Sigmoid colon (tissue), 7 donors: ENCODE measurements around the gene RRAD. TPM values are rescaled to one million over a fixed set of nuclear protein-coding genes. Genes with fewer than 3 reads are reported as not detected.

Experiments
- DNase-seq: peaks from one replicate; pipeline ENCODE4 v3.0.0-alpha.2; 2019
- H3K27ac ChIP-seq, 4 donors: fragments of 200-600 bp; sonication (generic); one replicate each; pipeline ENCODE4 v1.5.1; 2016 to 2019; ENCODE audit warnings: mild to moderate bottlenecking in 1 of 4
- H3K27me3 ChIP-seq, 3 donors: fragments of 200-600 bp; sonication (generic); one replicate each; pipeline ENCODE4 v1.5.1; 2019; ENCODE audit warnings: mild to moderate bottlenecking in 1 of 3
- H3K36me3 ChIP-seq, 4 donors: fragments of 200-600 bp; sonication (generic); one replicate each; pipeline ENCODE4 v1.5.1; 2016 to 2019
- H3K4me1 ChIP-seq, 4 donors: fragments of 200-600 bp; sonication (generic); one replicate each; pipeline ENCODE4 v1.5.1; 2017 to 2019
- H3K4me3 ChIP-seq, 4 donors: fragments of 200-600 bp; sonication (generic); one replicate each; pipeline ENCODE4 v1.5.1; 2017 to 2019; ENCODE audit warnings: mild to moderate bottlenecking in 2 of 4, moderate library complexity in 1 of 4
- H3K9me3 ChIP-seq, 4 donors: fragments of 200-600 bp in 3 of 4; sonication (generic) in 3 of 4; one replicate each; pipeline versions ENCODE4 v1.5.1 to v1.6.1; 2013 to 2019
- EP300 ChIP-seq, 4 donors: sonication (generic); formaldehyde crosslinking; IDR thresholded peaks; one replicate each; pipeline ENCODE4 v1.6.1; 2017; ENCODE audit warnings: antibody characterized with exemption in 4 of 4
- POLR2A ChIP-seq, 2 donors: fragments of 450-650 bp; IDR thresholded peaks; one replicate each; pipeline ENCODE4 v1.6.1; 2016; ENCODE audit warnings: antibody characterized with exemption in 2 of 2, mild to moderate bottlenecking in 2 of 2, moderate library complexity in 2 of 2
- POLR2AphosphoS5 ChIP-seq, 4 donors: sonication (generic); formaldehyde crosslinking; IDR thresholded peaks; one replicate each; pipeline ENCODE4 v1.6.1; 2017; ENCODE audit warnings: antibody characterized with exemption in 4 of 4
- WGBS, 2 donors: extraction: QIAGEN DNeasy Blood & Tissue Kit; methylation state at CpG; one replicate each; pipeline ENCODE4 v1.1.7; 2013; 5-methylcytosine and 5-hydroxymethylcytosine counted together
- intact Hi-C: fragments of 100-400 bp; cut with DNase I; formaldehyde crosslinking; loops from one replicate; pipeline ENCODE4 v1.15.1; 2023
- polyA plus RNA-seq, 3 donors: library from polyadenylated mRNA; stranded (reverse); fragments of 200-250 nt; gene quantifications; one replicate each; pipeline ENCODE4 v1.2.3, GENCODE V29; 2013
- total RNA-seq, 4 donors: library from RNA; depleted of rRNA; stranded (reverse); fragments of >200 nt; gene quantifications; one replicate each; pipeline ENCODE4 v1.1.0, GENCODE V29; 2016
- TF ChIP-seq, protein P1 (sequence below), 4 experiments: fragments of 450-650 bp in 3 of 4; fragments of 200-600 bp in 1 of 4; IDR thresholded peaks; one replicate each; pipeline ENCODE4 v1.5.1; 2016 to 2019; ENCODE audit warnings: antibody characterized with exemption in 4 of 4, mild to moderate bottlenecking in 3 of 4, moderate library complexity in 2 of 4
- donor health status: healthy with polysubstance abuse.
- donor health status: Bipolar disorder and iron deficiency.
- donor health status: healthy.

Gene RRAD
- total and polyA plus RNA-seq, 7 donors = 1.2 to 31.2 (median 10.9) TPM

DNA sequence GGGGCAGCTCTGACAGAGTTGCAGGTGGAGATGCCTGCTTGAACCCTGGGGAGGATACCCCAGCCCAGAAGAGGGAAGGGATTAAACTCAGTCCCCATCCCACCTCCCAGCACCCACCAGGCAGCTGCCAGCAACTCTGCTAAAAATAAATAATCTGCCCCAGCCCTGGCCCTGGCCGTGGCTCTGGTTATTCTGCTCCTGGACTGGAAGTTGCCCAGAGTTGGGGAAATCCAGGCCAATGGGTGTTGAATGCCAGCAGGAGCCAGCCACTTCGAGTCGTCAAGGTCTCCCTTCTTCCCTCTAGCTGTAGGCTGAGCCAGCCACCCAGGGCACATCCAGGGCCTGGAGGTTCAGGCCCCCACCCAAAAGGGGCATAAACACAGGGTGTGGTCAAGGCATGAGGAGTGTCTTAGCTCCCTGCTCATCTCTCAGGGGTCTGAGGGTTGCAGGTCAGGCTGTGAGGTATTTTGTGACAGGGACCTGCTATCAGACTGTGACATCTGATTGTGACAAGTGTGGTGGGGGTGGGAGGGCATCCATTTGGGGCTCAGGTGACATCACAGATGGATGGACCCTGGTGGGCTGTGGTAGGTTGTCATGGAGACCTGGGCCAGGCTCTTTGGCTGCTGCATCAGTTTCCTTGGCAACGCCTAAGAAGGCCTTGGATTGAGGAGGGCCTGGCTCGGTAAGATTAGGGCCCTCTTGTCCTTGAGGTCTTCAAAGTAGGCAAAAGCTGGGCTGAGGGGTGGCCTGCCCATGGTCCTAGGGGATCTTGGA lies 1.0 kb upstream of the RRAD start:
- intact Hi-C loops = no loop called here
- H3K4me3 ChIP-seq = peak overlapping the region in 1 of 4 donors; percentile 85
- no peak for TF ChIP-seq POLR2A (IDR thresholded peaks at IDR 0.05)
- no peak for TF ChIP-seq POLR2AphosphoS5 (IDR thresholded peaks at IDR 0.05)
- TF ChIP-seq EP300 (IDR thresholded peaks at IDR 0.05) = no peak
- TF ChIP-seq, protein P1, sequence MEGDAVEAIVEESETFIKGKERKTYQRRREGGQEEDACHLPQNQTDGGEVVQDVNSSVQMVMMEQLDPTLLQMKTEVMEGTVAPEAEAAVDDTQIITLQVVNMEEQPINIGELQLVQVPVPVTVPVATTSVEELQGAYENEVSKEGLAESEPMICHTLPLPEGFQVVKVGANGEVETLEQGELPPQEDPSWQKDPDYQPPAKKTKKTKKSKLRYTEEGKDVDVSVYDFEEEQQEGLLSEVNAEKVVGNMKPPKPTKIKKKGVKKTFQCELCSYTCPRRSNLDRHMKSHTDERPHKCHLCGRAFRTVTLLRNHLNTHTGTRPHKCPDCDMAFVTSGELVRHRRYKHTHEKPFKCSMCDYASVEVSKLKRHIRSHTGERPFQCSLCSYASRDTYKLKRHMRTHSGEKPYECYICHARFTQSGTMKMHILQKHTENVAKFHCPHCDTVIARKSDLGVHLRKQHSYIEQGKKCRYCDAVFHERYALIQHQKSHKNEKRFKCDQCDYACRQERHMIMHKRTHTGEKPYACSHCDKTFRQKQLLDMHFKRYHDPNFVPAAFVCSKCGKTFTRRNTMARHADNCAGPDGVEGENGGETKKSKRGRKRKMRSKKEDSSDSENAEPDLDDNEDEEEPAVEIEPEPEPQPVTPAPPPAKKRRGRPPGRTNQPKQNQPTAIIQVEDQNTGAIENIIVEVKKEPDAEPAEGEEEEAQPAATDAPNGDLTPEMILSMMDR (IDR thresholded peaks at IDR 0.05) = no peak
- peaks cover 0 to 8% (median 6%) of the 10 kb centered on the region in 4 donors for H3K36me3 ChIP-seq
- peak overlapping the region; percentile 81 to 96 (median 90) for H3K27ac ChIP-seq
- no peaks in the 10 kb centered on the region for H3K9me3 ChIP-seq
- H3K27me3 ChIP-seq = no peaks in the 10 kb centered on the region
- H3K4me1 ChIP-seq = peaks cover 0 to 52% (median 48%) of the 10 kb centered on the region in 4 donors
- WGBS, 2 donors = 76 to 77% methylated on average over 5 of the region's 5 CpGs
- DNase-seq = peak; percentile 77

DNA sequence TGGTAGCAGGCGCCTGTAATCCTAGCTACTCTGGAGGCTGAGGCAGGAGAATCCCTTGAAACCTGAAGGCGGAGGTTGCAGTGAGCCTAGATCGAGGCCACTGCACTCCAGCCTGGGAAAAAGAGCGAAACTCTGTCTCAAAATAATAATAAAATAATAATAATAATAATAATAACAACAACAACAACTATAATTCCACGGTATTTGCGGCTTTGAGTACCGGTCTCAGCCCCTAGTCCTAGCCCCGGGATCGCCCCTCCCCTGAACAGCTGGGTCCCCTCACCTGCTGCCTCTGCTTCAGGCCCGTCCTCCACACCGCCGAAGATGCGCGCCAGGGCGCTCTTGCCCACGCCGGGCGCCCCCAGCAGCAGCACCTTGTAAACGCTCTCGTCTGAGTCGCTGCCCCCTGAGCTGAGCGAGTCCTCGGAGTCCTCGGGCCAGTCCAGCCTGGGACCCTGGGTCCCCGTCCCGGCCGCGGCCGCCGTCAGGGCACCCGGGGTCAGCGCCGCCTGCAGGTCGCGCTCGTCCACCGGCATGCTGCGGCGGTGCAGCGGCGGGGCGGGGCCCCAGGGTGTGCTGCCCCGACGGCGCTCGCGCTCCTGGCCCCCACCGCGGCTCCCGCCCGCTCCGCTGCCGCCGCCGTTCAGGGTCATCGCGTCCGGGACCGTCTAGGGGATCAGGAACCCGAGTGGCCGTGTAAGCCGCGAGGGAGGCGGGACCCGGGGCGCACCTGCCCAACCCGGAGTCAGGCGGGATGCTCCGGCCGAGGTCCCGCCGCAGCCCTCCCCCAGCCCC lies 611 bp downstream of the RRAD start:
- H3K9me3 ChIP-seq = no peaks in the 10 kb centered on the region
- peaks cover 0 to 64% (median 51%) of the 10 kb centered on the region in 4 donors for H3K4me1 ChIP-seq
- peaks cover 0 to 11% (median 7%) of the 10 kb centered on the region in 4 donors for H3K36me3 ChIP-seq
- intact Hi-C loops = loop anchor here (1.0 kb wide), 1 partner anchor 26 kb away; no protein-coding TSS in a partner anchor
- H3K4me3 ChIP-seq = peak overlapping the region; percentile 51 to 85 (median 58)
- 4 to 8% methylated on average over 72 of the region's 72 CpGs for WGBS, 2 donors
- H3K27me3 ChIP-seq = no peaks in the 10 kb centered on the region
- peak overlapping the region; percentile 81 to 96 (median 90) for H3K27ac ChIP-seq
- TF ChIP-seq POLR2AphosphoS5 (IDR thresholded peaks at IDR 0.05) (no peak), EP300 (IDR thresholded peaks at IDR 0.05) (no peak), POLR2A (IDR thresholded peaks at IDR 0.05) (no peak)
- TF ChIP-seq, protein P1 (IDR thresholded peaks at IDR 0.05) = peak in 3 of 4 experiments; percentile 13 to 42 (median 25)
- DNase-seq = no peak

DNA sequence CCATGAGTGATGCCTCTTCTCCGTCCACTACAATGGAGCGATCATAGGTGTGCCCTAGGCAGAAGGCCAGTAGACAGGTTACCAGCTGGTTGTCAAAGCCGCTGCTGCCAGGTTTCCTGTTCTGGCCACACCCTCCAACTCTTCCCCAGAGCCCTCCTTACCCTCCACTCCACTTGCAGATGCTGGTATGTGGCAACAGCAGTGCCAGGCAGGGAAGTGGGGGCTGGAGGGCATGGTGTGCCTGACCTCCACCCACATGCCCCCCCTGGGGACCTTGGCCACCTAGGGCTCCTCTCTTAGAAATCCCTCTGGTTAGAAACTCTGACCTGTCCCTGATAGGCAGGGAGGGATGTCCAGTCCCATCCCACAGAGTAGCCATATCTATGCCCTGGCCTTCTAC lies 1.5 kb downstream of the RRAD start:
- Histone ChIP-seq H3K27ac (peak overlapping the region; percentile 81 to 96 (median 90)), H3K4me1 (peaks cover 0 to 69% (median 51%) of the 10 kb centered on the region in 4 donors)

DNA sequence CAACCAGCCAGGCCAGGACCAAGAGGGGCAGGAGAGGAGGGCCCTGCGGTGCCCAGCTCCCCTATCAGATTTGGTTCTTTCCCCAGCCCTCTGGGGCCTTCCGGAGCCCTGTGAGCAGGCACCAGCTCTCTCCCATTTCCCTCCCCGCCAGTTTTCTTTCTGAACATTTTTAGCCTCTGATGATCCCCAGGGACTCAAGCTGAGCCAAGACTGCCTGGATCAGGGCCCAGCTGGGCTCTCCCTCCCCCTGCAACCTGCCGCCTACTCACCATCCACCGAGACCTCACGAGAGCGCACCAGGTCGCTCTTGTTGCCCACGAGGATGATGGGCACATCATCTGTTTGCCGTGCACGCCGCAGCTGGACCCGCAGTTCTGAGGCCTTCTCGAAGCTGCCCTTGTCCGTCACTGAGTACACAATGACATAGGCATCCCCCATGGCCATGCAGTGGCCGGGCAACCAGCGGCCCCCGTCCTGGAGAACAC lies 2.0 kb downstream of the RRAD start:
- 66 to 79% methylated on average over 18 of the region's 18 CpGs for WGBS, 2 donors
- peak; percentile 90 for DNase-seq
- Histone ChIP-seq H3K27ac (peak overlapping the region; percentile 81 to 96 (median 90)), H3K4me3 (peak overlapping the region in 3 of 4 donors; percentile 17 to 85 (median 65)), H3K4me1 (peaks cover 0 to 69% (median 51%) of the 10 kb centered on the region in 4 donors), H3K9me3 (no peaks in the 10 kb centered on the region), H3K27me3 (no peaks in the 10 kb centered on the region), H3K36me3 (peaks cover 0 to 11% (median 7%) of the 10 kb centered on the region in 4 donors)
- peak; percentile 60 to 84 (median 78) for TF ChIP-seq POLR2AphosphoS5 (IDR thresholded peaks at IDR 0.05)
- TF ChIP-seq, protein P1 (IDR thresholded peaks at IDR 0.05) = no peak
- intact Hi-C loops = no loop called here

More for the DNA sequence above, 1.5 kb downstream of the RRAD start:
- Histone ChIP-seq H3K36me3 (peaks cover 0 to 11% (median 7%) of the 10 kb centered on the region in 4 donors), H3K27me3 (no peaks in the 10 kb centered on the region), H3K9me3 (no peaks in the 10 kb centered on the region), H3K4me3 (peak overlapping the region in 3 of 4 donors; percentile 5 to 85 (median 65))
- no peak for DNase-seq
- WGBS, 2 donors = 17 to 45% methylated on average over 3 of the region's 3 CpGs
- intact Hi-C loops = no loop called here
- TF ChIP-seq POLR2A (IDR thresholded peaks at IDR 0.05) = no peak
- TF ChIP-seq, protein P1 (IDR thresholded peaks at IDR 0.05) = no peak
- no peak for TF ChIP-seq POLR2AphosphoS5 (IDR thresholded peaks at IDR 0.05)
- no peak for TF ChIP-seq EP300 (IDR thresholded peaks at IDR 0.05)
